B cell (primary cell): ENCODE measurements around the gene BOD1.

Experiments used
- EZH2 ChIP-seq: IDR thresholded peaks from 2 replicates; pipeline ENCODE4 v1.6.1; 2012; ENCODE audit warnings: borderline replicate concordance, low read depth, mild to moderate bottlenecking, moderate library complexity, low read length; ENCODE audit not compliant: insufficient read depth, poor library complexity, severe bottlenecking
- TF ChIP-seq, protein P1 (sequence below): fragments of 200-600 bp; IDR thresholded peaks from one replicate; pipeline ENCODE4 v1.8.0; 2022; ENCODE audit warnings: antibody characterized with exemption, mild to moderate bottlenecking

DNA sequence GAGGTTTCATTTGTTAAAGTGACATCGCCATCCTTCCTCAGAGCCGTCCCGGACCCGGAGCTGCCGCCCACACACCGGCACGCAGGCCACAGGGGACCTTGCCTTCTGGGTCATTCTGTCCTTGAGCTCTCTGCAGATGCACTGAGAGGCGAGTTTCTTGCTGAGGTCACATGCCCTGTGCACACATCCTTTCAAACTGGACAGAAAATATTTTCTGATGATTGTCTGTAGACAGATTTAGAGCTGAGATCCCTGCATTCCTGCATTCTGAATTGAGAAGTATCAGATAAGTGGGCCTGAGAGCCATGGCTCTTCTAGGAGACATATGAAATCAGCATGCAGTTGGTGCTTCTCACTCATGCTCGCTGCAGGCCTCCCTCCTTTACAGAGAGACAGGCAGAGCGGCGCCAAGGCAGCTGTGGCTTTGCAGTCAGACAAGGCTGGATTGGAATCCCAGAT is 25.4 kb downstream of the BOD1 start:
- no peak for TF ChIP-seq EZH2
- TF ChIP-seq, protein P1, sequence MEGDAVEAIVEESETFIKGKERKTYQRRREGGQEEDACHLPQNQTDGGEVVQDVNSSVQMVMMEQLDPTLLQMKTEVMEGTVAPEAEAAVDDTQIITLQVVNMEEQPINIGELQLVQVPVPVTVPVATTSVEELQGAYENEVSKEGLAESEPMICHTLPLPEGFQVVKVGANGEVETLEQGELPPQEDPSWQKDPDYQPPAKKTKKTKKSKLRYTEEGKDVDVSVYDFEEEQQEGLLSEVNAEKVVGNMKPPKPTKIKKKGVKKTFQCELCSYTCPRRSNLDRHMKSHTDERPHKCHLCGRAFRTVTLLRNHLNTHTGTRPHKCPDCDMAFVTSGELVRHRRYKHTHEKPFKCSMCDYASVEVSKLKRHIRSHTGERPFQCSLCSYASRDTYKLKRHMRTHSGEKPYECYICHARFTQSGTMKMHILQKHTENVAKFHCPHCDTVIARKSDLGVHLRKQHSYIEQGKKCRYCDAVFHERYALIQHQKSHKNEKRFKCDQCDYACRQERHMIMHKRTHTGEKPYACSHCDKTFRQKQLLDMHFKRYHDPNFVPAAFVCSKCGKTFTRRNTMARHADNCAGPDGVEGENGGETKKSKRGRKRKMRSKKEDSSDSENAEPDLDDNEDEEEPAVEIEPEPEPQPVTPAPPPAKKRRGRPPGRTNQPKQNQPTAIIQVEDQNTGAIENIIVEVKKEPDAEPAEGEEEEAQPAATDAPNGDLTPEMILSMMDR = no peak
